H9 (cell line): ENCODE data around the gene SPATA46. TPM values are rescaled to one million over a fixed set of nuclear protein-coding genes. Genes with fewer than 3 reads are reported as not detected.

ENCODE experiments used
- DNase-seq: peaks from one replicate; pipeline ENCODE4 v3.0.0-alpha.2; 2017
- H2AFZ ChIP-seq: one replicate; pipeline ENCODE4 v1.6.1; 2013; ENCODE audit warnings: mild to moderate bottlenecking, low read length, control low read depth, moderate library complexity
- H2AK5ac ChIP-seq: 2 replicates; pipeline ENCODE4 v1.6.1; 2013; ENCODE audit warnings: low read length, control low read depth, mixed read lengths; ENCODE audit not compliant: insufficient read length
- H2BK120ac ChIP-seq: one replicate; pipeline ENCODE4 v1.6.1; 2013; ENCODE audit warnings: low read depth, mild to moderate bottlenecking, low read length, control low read depth, inconsistent platforms; ENCODE audit not compliant: poor library complexity, severe bottlenecking
- H2BK12ac ChIP-seq: 2 replicates; pipeline ENCODE4 v1.6.1; 2013; ENCODE audit warnings: low read length, control low read depth, mixed read lengths, low read depth; ENCODE audit not compliant: insufficient read length
- H2BK15ac ChIP-seq: 2 replicates; pipeline ENCODE4 v1.6.1; 2013; ENCODE audit warnings: low read depth, low read length, control low read depth
- H2BK20ac ChIP-seq: one replicate; pipeline ENCODE4 v1.6.1; 2013; ENCODE audit warnings: low read depth, mild to moderate bottlenecking, low read length, control low read depth, inconsistent platforms; ENCODE audit not compliant: poor library complexity, severe bottlenecking
- H2BK5ac ChIP-seq: 2 replicates; pipeline ENCODE4 v1.6.1; 2013; ENCODE audit warnings: low read length, control low read depth, mixed read lengths; ENCODE audit not compliant: insufficient read length
- H3K14ac ChIP-seq: 2 replicates; pipeline ENCODE4 v1.6.1; 2013; ENCODE audit warnings: low read length, control low read depth; ENCODE audit not compliant: insufficient read depth
- H3K18ac ChIP-seq: 2 replicates; pipeline ENCODE4 v1.6.1; 2013; ENCODE audit warnings: low read depth, mild to moderate bottlenecking, mixed read lengths, low read length, control low read depth; ENCODE audit not compliant: insufficient read length
- H3K23ac ChIP-seq: 2 replicates; pipeline ENCODE4 v1.6.1; 2013; ENCODE audit warnings: low read length, control low read depth, mixed read lengths, low read depth; ENCODE audit not compliant: insufficient read length
- H3K23me2 ChIP-seq: 2 replicates; pipeline ENCODE4 v1.6.1; 2013; ENCODE audit warnings: low read depth, mild to moderate bottlenecking, mixed read lengths, low read length, control low read depth; ENCODE audit not compliant: insufficient read length, poor library complexity, severe bottlenecking
- H3K27ac ChIP-seq: 2 replicates; pipeline ENCODE4 v1.5.1; 2013; ENCODE audit warnings: low read length, control low read depth, mixed read lengths, low read depth; ENCODE audit not compliant: insufficient read length
- H3K27me3 ChIP-seq: 2 replicates; pipeline ENCODE4 v1.6.1; 2013; ENCODE audit warnings: low read length, control low read depth, inconsistent platforms; ENCODE audit not compliant: insufficient read depth
- H3K4ac ChIP-seq: 2 replicates; pipeline ENCODE4 v1.6.1; 2013; ENCODE audit warnings: low read depth, mild to moderate bottlenecking, control low read depth, inconsistent platforms, low read length, moderate library complexity
- H3K4me1 ChIP-seq: 2 replicates; pipeline ENCODE4 v1.6.1; 2013; ENCODE audit warnings: low read length, control low read depth, inconsistent platforms; ENCODE audit not compliant: insufficient read depth
- H3K4me2 ChIP-seq: 2 replicates; pipeline ENCODE4 v1.6.1; 2013; ENCODE audit warnings: low read length, control low read depth, mixed read lengths; ENCODE audit not compliant: insufficient read length, insufficient read depth
- H3K56ac ChIP-seq: 2 replicates; pipeline ENCODE4 v1.6.1; 2013; ENCODE audit warnings: low read depth, mild to moderate bottlenecking, mixed read lengths, low read length, control low read depth; ENCODE audit not compliant: insufficient read length
- H3K79me1 ChIP-seq: 2 replicates; pipeline ENCODE4 v1.6.1; 2013; ENCODE audit warnings: low read depth, mild to moderate bottlenecking, moderate library complexity, low read length, control low read depth, inconsistent platforms; ENCODE audit not compliant: insufficient read depth, poor library complexity, severe bottlenecking
- H3K79me2 ChIP-seq: 2 replicates; pipeline ENCODE4 v1.6.1; 2013; ENCODE audit warnings: low read length, control low read depth, inconsistent platforms; ENCODE audit not compliant: insufficient read depth
- H3K9ac ChIP-seq: 2 replicates; pipeline ENCODE4 v1.6.1; 2013; ENCODE audit warnings: low read length, control low read depth, mixed read lengths; ENCODE audit not compliant: insufficient read length; ENCODE audit errors: extremely low read depth
- H3K9me3 ChIP-seq: one replicate; pipeline ENCODE4 v1.6.1; 2013; ENCODE audit warnings: low read depth, low read length, inconsistent platforms; ENCODE audit not compliant: control insufficient read depth
- H3T11ph ChIP-seq: one replicate; pipeline ENCODE4 v1.6.1; 2013; ENCODE audit warnings: mild to moderate bottlenecking, low read length, control low read depth, inconsistent platforms
- H4K20me1 ChIP-seq: one replicate; pipeline ENCODE4 v1.6.1; 2013; ENCODE audit not compliant: control insufficient read depth, insufficient read length, insufficient read depth
- H4K5ac ChIP-seq: 2 replicates; pipeline ENCODE4 v1.6.1; 2013; ENCODE audit warnings: low read depth, mild to moderate bottlenecking, mixed read lengths, low read length, control low read depth; ENCODE audit not compliant: insufficient read length
- H4K8ac ChIP-seq: replicated peaks from 2 replicates; pipeline ENCODE4 v1.6.1; 2013; ENCODE audit warnings: low read length, control low read depth, mixed read lengths, low read depth; ENCODE audit not compliant: insufficient read length
- H4K91ac ChIP-seq: 2 replicates; pipeline ENCODE4 v1.6.1; 2013; ENCODE audit warnings: low read depth, mild to moderate bottlenecking, moderate library complexity, mixed read lengths, low read length, control low read depth; ENCODE audit not compliant: insufficient read length
- H3K27ac Mint-ChIP-seq, 3 experiments: 2 replicates in 2 of 3; 3 replicates in 1 of 3; pipeline ENCODE4 v1.8.0; 2020 to 2021; ENCODE audit warnings: mixed read lengths in 3 of 3, mild to moderate bottlenecking in 1 of 3, moderate library complexity in 1 of 3
- H3K27me3 Mint-ChIP-seq: 2 replicates; pipeline ENCODE4 v1.8.0; 2021; ENCODE audit warnings: low read depth, mild to moderate bottlenecking, moderate library complexity, mixed read lengths
- H3K36me3 Mint-ChIP-seq, 3 experiments: 2 replicates in 2 of 3; 3 replicates in 1 of 3; pipeline ENCODE4 v1.8.0; 2020 to 2021; ENCODE audit warnings: low read depth in 3 of 3, mixed read lengths in 3 of 3; ENCODE audit not compliant: insufficient read depth in 1 of 3
- H3K4me1 Mint-ChIP-seq, 2 experiments: 2 replicates each; pipeline ENCODE4 v1.8.0; 2020; ENCODE audit warnings: mixed read lengths in 2 of 2
- H3K4me3 Mint-ChIP-seq, 2 experiments: 2 replicates in 1 of 2; 3 replicates in 1 of 2; pipeline ENCODE4 v1.8.0; 2020 to 2021; ENCODE audit warnings: mild to moderate bottlenecking in 2 of 2, mixed read lengths in 2 of 2, moderate library complexity in 1 of 2
- H3K9me3 Mint-ChIP-seq, 2 experiments: 2 replicates in 1 of 2; 3 replicates in 1 of 2; pipeline ENCODE4 v1.8.0; 2020; ENCODE audit warnings: mild to moderate bottlenecking in 2 of 2, mixed read lengths in 2 of 2, moderate library complexity in 1 of 2
- WGBS: extraction: QIAGEN DNeasy Blood & Tissue Kit; methylation state at CpG from one replicate; pipeline ENCODE4 v1.1.7; 2013; ENCODE audit warnings: missing lambda C conversion rate, low lambda C conversion rate, mixed read lengths; ENCODE audit not compliant: insufficient read length; ENCODE audit errors: extremely low coverage; 5-methylcytosine and 5-hydroxymethylcytosine counted together
- total RNA-seq: library from RNA; stranded (reverse); gene quantifications from 2 replicates; pipeline ENCODE4 v1.2.1, GENCODE V29; 2021
- TF ChIP-seq, protein P1 (sequence below): fragments of 200-600 bp; sonication (generic); conservative IDR thresholded peaks from 3 replicates; pipeline ENCODE4 v1.8.0; 2021; ENCODE audit warnings: antibody characterized with exemption, mild to moderate bottlenecking

Gene SPATA46
- total RNA-seq, 1 experiment from 2014 or later: not detected

DNA sequence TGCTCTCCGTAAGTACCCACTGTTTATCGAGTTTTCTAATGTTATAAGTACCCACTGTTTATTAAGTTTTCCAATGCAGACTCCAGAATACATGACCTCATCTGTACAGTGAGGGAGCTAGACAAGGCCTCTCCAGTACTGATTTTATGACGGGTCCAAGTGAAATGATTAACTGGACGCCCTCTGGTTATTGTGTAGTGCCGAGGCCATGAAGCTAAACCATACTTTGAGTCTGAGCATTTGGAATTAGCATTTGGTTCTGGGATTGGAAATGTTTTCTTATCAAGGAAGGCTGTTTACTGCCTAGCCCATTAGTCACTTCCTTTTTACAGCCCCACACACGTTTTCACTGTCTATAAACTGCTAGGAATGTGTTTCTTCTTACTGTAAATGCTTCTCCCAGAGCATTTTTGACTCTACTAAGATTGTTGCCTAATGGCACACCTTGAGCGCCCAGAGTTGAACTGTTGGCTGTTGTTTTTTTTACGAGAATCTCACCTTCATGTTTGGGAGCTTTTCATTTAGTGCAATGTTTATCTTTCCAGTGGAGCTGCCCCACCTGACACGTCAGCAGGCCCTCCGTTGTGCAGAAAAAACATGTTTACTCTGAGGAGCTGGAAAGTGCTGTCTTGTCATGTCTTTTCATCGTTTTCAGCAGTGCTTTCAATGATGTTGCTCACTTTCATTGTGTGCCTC is 26.9 kb downstream of the SPATA46 start:
- no peak overlapping the region for H3K27ac ChIP-seq
- H3K23me2 ChIP-seq: no peaks in the 10 kb centered on the region
- H3K4ac ChIP-seq: no peak overlapping the region
- H4K8ac ChIP-seq: no peak overlapping the region
- no peak overlapping the region for H3K23ac ChIP-seq
- no peak overlapping the region for H3T11ph ChIP-seq
- no peak overlapping the region for H3K14ac ChIP-seq
- no peak overlapping the region for H2BK120ac ChIP-seq
- DNase-seq: no peak
- no peak overlapping the region for H2BK20ac ChIP-seq
- no peak overlapping the region for H2AFZ ChIP-seq
- H3K79me1 ChIP-seq: no peaks in the 10 kb centered on the region
- no CpG with 5 or more reads among the region's 11 CpGs for WGBS
- no peaks in the 10 kb centered on the region for H4K20me1 ChIP-seq
- H3K18ac ChIP-seq: no peak overlapping the region
- H2BK12ac ChIP-seq: no peak overlapping the region
- Mint-ChIP-seq H3K36me3 (peaks cover 0 to 6% (median 4%) of the 10 kb centered on the region in 3 experiments; a peak in 3 of 7 replicates), H3K9me3 (no peaks in the 10 kb centered on the region), H3K4me1 (peaks cover 18 to 19% of the 10 kb centered on the region in 2 experiments), H3K27ac (peak overlapping the region in 2 of 3 experiments; percentile 36 to 39; a peak in 3 of 7 replicates), H3K4me3 (no peak overlapping the region), H3K27me3 (no peaks in the 10 kb centered on the region)
- TF ChIP-seq, protein P1, sequence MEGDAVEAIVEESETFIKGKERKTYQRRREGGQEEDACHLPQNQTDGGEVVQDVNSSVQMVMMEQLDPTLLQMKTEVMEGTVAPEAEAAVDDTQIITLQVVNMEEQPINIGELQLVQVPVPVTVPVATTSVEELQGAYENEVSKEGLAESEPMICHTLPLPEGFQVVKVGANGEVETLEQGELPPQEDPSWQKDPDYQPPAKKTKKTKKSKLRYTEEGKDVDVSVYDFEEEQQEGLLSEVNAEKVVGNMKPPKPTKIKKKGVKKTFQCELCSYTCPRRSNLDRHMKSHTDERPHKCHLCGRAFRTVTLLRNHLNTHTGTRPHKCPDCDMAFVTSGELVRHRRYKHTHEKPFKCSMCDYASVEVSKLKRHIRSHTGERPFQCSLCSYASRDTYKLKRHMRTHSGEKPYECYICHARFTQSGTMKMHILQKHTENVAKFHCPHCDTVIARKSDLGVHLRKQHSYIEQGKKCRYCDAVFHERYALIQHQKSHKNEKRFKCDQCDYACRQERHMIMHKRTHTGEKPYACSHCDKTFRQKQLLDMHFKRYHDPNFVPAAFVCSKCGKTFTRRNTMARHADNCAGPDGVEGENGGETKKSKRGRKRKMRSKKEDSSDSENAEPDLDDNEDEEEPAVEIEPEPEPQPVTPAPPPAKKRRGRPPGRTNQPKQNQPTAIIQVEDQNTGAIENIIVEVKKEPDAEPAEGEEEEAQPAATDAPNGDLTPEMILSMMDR: no peak
- H4K91ac ChIP-seq: no peak overlapping the region
- no peaks in the 10 kb centered on the region for H3K79me2 ChIP-seq
- no peak overlapping the region for H3K56ac ChIP-seq
- H3K9me3 ChIP-seq: no peaks in the 10 kb centered on the region
- H3K4me2 ChIP-seq: no peak overlapping the region
- no peak overlapping the region for H4K5ac ChIP-seq
- H2BK5ac ChIP-seq: no peak overlapping the region
- no peak overlapping the region for H2AK5ac ChIP-seq
- H2BK15ac ChIP-seq: no peak overlapping the region
- H3K4me1 ChIP-seq: peaks cover 4% of the 10 kb centered on the region; the same call in 1 of the 2 replicates
- no peak overlapping the region for H3K9ac ChIP-seq
- no peaks in the 10 kb centered on the region for H3K27me3 ChIP-seq
